ENCODE data around the gene AKAP8L.

AKAP8L gene

GRCh38 chr19:15463861-15464371 is 45.1 kb upstream of the AKAP8L start:
- no peak overlapping the region for H3K4me3 ChIP-seq (ENCODE audit: low read depth, low read length)
- H3K9me3 ChIP-seq = no peaks in the 10 kb centered on the region
- no peak for DNase-seq
- H3K4me1 ChIP-seq = no peaks in the 10 kb centered on the region
- no peaks in the 10 kb centered on the region for H3K36me3 ChIP-seq
- H3K27me3 ChIP-seq = peaks cover 15% of the 10 kb centered on the region
- no peak for TF ChIP-seq CTCF (IDR thresholded peaks at IDR 0.05; ENCODE audit: low read depth, low read length)

GRCh38 chr19:15461694-15462093 is 42.9 kb upstream of the AKAP8L start:
- Histone ChIP-seq H3K4me3 (ENCODE audit: low read depth, low read length) (no peak overlapping the region), H3K27me3 (peaks cover 26% of the 10 kb centered on the region), H3K9me3 (no peaks in the 10 kb centered on the region), H3K36me3 (no peaks in the 10 kb centered on the region), H3K4me1 (no peaks in the 10 kb centered on the region)
- no peak for TF ChIP-seq CTCF (IDR thresholded peaks at IDR 0.05; ENCODE audit: low read depth, low read length)
- DNase-seq = no peak

DNA sequence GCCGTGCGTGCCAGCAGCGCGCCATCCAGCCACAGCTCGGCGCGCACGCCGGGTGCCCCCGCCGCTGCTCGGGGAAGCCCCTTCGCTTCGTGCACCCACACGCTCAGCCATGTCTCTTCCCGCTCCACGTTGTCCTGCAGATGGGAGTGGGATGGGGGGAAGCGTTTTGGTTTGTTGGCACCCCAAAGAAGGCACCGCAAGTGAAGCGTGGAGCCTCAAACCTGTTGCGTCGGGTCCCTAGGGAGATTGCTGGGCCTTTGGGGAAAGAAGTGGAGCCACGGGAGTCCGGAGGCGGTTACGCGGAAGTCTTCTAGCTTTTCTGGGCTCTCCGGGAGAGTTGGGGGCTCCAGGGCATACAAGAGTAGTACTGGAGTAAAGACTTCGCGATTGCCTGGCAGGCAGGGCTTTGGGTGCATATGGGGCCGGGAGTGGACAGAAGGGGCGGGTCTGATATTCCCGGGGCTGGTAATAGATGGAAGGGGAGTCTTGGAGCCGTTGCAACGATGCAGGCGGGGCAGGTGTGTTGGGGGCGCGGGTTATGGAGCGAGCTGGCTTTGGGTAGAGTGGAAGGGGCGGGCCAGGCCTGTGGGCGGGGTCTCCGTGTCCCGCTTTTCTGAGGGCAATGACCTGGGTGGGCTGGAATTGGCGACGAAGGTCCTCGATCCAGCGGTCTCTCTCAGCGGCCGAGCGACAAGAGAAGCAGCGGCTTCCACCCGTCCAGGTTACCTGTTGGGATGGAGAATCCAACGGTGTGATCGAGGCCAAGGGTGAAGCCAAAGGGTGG is 39.1 kb upstream of the AKAP8L start:
- Histone ChIP-seq H3K4me3 (ENCODE audit: low read depth, low read length) (no peak overlapping the region), H3K36me3 (no peaks in the 10 kb centered on the region)
- no peak for TF ChIP-seq CTCF (IDR thresholded peaks at IDR 0.05; ENCODE audit: low read depth, low read length)

GRCh38 chr19:15456871-15457700 is 38.3 kb upstream of the AKAP8L start:
- Histone ChIP-seq H3K4me1 (peaks cover 5% of the 10 kb centered on the region), H3K27me3 (peaks cover 24% of the 10 kb centered on the region), H3K4me3 (ENCODE audit: low read depth, low read length) (no peak overlapping the region), H3K36me3 (no peaks in the 10 kb centered on the region), H3K9me3 (no peaks in the 10 kb centered on the region)
- TF ChIP-seq CTCF (IDR thresholded peaks at IDR 0.05; ENCODE audit: low read depth, low read length) = no peak
- no peak for DNase-seq

More for the DNA sequence above, 39.1 kb upstream of the AKAP8L start:
- no peak for DNase-seq
- Histone ChIP-seq H3K4me1 (peaks cover 1% of the 10 kb centered on the region), H3K27me3 (peaks cover 24% of the 10 kb centered on the region), H3K9me3 (no peaks in the 10 kb centered on the region)

DNA sequence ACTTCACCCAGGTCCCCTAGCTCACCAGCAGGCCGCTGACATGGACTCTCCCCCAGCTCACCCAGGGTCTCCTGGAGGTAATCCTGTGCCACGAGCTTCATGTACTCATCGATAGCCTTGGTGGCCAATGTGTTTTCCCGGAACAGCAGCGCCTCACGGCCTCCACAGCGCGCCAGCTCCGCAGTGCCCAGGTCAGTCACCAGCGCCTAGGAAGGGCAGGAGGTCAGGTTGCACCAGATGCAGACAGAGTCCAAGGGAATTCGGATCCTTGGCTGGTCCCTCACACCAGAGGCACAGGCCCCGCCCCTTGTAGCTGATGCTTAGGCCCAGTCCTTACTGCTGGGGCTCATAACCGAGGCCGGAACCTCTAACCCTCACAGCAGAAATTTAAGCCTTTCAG is 37.7 kb upstream of the AKAP8L start:
- Histone ChIP-seq H3K9me3 (no peaks in the 10 kb centered on the region), H3K4me1 (peaks cover 5% of the 10 kb centered on the region), H3K36me3 (no peaks in the 10 kb centered on the region), H3K4me3 (ENCODE audit: low read depth, low read length) (no peak overlapping the region), H3K27me3 (peaks cover 24% of the 10 kb centered on the region)
- no peak for DNase-seq
- no peak for TF ChIP-seq CTCF (IDR thresholded peaks at IDR 0.05; ENCODE audit: low read depth, low read length)

All from BE2C (cell line).